WI38 (cell line): ENCODE results near the gene MED13L.

ENCODE experiments used
- H3K4me3 ChIP-seq: 2 replicates; pipeline ENCODE4 v1.5.1; 2011; ENCODE audit warnings: low read depth, mild to moderate bottlenecking, control low read depth, low read length
- TF ChIP-seq, protein P1 (sequence below): IDR thresholded peaks from 2 replicates; pipeline ENCODE4 v1.5.1; 2012; ENCODE audit warnings: low read depth, mild to moderate bottlenecking, control low read depth, low read length

MED13L gene

DNA sequence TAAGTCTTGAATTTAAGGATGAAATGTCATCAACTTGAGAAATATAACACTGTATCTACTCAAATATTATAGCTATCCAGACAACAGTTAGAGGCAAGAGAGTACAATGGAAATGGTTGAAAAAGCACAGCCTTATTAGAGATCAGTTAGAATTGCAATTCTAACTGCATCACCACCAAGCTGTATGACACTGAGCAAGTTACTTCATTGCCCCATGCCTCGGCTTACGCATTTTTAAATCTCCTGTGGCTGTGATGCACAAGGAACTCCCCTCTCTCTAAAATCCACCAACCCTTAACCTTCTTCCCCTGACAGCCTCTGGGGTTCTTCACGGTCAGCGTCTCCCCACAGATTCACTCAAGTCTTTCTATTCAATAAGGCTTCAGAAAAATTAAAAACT, 75.1 kb downstream of the MED13L start:
- TF ChIP-seq, protein P1, sequence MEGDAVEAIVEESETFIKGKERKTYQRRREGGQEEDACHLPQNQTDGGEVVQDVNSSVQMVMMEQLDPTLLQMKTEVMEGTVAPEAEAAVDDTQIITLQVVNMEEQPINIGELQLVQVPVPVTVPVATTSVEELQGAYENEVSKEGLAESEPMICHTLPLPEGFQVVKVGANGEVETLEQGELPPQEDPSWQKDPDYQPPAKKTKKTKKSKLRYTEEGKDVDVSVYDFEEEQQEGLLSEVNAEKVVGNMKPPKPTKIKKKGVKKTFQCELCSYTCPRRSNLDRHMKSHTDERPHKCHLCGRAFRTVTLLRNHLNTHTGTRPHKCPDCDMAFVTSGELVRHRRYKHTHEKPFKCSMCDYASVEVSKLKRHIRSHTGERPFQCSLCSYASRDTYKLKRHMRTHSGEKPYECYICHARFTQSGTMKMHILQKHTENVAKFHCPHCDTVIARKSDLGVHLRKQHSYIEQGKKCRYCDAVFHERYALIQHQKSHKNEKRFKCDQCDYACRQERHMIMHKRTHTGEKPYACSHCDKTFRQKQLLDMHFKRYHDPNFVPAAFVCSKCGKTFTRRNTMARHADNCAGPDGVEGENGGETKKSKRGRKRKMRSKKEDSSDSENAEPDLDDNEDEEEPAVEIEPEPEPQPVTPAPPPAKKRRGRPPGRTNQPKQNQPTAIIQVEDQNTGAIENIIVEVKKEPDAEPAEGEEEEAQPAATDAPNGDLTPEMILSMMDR = no peak

DNA sequence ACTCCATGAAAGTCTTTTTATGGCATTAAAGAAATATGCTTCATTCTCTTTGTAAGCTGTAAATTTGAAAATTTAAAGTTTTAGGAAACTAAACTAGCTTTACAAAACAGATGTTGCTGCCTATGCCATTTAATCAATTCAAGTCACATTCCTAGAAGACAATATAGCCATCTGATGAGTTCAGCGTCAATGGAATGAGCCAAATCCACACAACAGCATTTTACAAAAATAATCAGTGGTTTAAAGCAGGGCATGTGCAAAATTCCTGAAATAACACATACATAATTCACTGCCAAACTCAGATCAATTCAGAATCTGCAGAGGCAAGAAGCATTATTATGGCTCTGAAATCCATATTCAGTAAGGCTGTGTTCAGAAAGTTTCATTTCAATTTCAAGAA, 75.6 kb downstream of the MED13L start:
- H3K4me3 ChIP-seq = no peak overlapping the region
- TF ChIP-seq, protein P1 = no peak

More for the DNA sequence above, 75.1 kb downstream of the MED13L start:
- H3K4me3 ChIP-seq = no peak overlapping the region

DNA sequence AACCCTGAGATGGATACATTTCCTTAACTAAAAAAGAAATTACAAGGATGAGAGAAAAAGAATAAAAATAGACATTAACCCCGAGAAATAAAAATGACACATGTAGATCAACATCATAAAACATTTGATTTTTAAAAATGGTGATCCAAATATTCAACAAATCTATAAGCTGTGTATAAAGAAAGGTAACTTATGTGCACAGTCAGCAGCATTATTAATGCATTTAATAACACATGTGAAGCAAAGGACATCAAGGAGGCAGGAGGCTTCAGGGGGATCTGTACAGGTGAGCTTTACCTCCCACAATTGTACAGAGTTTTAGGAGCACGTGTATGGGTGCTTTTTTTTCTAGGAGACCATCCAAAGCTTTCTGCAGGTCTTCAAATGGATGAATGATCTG, 76.1 kb downstream of the MED13L start:
- no peak overlapping the region for H3K4me3 ChIP-seq
- TF ChIP-seq, protein P1 = no peak

DNA sequence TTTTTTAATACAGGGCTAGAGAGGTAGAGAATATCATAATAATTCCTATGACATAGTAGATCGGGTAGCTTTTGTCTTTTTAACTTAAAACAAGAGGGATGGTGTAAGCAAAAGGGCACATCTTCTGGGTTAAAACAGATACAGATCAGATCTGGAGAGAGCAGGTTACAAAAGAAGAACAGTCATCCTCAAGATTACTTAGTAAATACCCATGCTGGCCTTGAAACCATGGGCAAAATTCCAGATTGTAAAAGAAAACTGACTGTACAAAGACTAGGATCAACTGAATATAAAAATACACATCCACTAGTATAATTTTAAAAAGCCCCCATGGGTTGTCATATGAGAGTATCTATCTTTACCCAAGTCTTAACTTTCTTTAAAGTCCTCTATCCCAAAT, 76.7 kb downstream of the MED13L start:
- TF ChIP-seq, protein P1 = no peak
- H3K4me3 ChIP-seq = no peak overlapping the region

DNA sequence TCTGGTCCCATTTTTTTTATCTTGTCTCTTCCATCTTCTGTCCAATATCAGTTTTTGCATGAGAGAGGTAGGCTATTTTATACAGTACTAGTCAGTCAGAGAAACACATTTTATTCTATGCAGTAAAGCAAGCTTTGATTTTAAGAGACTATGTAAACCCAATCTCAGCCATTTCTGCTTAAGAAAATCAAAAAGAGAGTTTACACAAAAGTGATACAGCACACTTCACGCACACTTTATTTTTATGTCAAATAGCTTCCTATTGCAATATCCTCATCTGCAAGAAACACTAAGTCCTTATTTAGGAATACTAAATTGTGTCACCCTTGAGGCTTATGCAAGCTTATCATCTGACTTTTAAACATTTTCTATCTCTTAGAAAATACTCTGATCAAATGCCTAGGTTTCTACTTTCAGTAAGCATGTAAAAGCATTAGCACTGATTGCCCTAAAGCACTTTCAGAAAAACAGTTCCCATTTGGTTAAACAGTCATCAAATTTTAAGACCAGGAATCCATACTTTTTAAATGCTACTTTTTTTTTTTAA, 78.3 kb downstream of the MED13L start:
- no peak overlapping the region for H3K4me3 ChIP-seq

DNA sequence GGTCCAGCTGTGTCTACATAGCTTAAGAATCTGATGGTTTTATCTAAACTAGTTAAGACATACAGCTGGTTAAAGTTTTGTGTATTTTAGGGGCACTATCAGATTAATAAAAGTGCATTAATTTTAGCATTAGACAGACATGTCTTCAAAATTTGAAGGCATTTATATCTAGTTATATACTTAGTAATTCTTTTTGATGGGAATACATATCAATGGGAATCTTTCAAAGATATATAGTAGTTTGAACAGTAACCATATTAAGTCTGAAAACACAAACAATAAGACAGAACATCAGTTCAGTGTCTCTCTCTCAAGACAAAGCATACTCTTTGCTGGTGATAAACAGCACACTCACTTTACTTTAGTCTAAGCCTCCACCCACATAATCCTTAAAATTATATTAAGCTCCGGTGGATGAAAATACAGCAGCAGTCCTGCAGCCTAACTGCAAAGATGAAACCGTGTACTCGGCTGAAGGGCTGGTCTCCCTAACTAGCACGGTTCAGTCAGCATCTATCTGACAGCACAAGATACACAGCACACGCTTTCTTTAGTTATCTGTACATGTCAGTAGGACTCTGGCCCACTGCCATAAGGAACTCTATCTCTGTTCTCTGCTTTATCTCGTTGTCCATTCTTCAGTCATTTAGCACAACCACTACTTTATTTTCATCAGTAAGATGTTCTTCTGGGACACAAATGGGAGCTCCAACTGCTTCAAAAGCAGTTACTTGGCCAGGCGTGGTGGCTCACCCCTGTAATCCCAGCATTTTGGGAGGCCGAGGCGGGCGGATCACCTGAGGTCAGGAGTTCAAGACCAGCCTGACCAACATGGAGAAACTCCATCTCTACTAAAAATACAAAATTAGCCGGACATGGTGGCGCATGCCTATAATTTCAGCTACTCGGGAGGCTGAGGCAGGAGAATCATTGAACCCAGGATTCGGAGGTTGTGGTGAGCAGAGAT, 80.5 kb downstream of the MED13L start:
- TF ChIP-seq, protein P1 = no peak
- no peak overlapping the region for H3K4me3 ChIP-seq

More for the DNA sequence above, 78.3 kb downstream of the MED13L start:
- TF ChIP-seq, protein P1 = no peak

DNA sequence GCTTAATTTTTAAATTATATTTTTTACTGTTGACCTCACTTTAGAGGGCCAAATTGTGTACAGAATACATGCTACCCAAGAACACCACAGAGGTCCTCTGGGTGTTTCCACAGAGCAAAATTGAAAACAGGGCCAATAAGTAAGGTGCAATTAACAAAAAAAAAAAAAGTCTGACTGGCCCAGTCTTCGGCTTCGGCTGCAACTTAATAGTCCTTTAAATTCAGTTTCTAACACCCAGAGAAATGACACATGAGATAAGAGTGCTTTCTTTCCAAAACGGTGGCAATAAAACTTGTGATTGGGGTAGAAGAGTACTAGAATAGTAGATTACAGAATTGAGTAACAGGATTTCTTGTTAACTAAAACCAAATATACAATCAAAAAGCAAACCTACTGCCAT, 81.3 kb downstream of the MED13L start:
- H3K4me3 ChIP-seq = no peak overlapping the region
- TF ChIP-seq, protein P1 = no peak
